NB4 (cell line): ENCODE data around the gene ZER1.

Experiments used
- DNase-seq: peaks from one replicate; pipeline ENCODE4 v3.0.0; 2010; ENCODE audit warnings: low read depth
- H3K4me3 ChIP-seq: one replicate; pipeline ENCODE4 v1.5.1; 2011; ENCODE audit warnings: mild to moderate bottlenecking, low read depth, low read length, moderate library complexity
- CTCF ChIP-seq: IDR thresholded peaks from one replicate; pipeline ENCODE4 v1.5.1; 2012; ENCODE audit warnings: low read depth, low read length
- MAX ChIP-seq: IDR thresholded peaks from 2 replicates; pipeline ENCODE4 v1.6.1; 2011; ENCODE audit warnings: low read depth, low read length
- MYC ChIP-seq: IDR thresholded peaks from 2 replicates; pipeline ENCODE4 v1.6.1; 2011; ENCODE audit warnings: low read depth, low read length
- POLR2A ChIP-seq: IDR thresholded peaks from 2 replicates; pipeline ENCODE4 v1.6.1; 2011; ENCODE audit warnings: mild to moderate bottlenecking; ENCODE audit not compliant: insufficient read length; ENCODE audit errors: extremely low read depth

Gene ZER1

GRCh38 chr9:128716581-128717254 is 55.0 kb downstream of the ZER1 start:
- no peak for DNase-seq

GRCh38 chr9:128715436-128715750 is 56.3 kb downstream of the ZER1 start:
- TF ChIP-seq MYC = no peak
- no peak for TF ChIP-seq CTCF
- TF ChIP-seq MAX = no peak
- no peak for TF ChIP-seq POLR2A
- H3K4me3 ChIP-seq = no peak overlapping the region
- no peak for DNase-seq

More at GRCh38 chr9:128716581-128717254, 55.0 kb downstream of the ZER1 start:
- H3K4me3 ChIP-seq = no peak overlapping the region
- TF ChIP-seq MYC = no peak
- no peak for TF ChIP-seq POLR2A
- no peak for TF ChIP-seq MAX
- TF ChIP-seq CTCF = no peak

GRCh38 chr9:128714586-128715435 is 56.9 kb downstream of the ZER1 start:
- no peak for DNase-seq
- no peak overlapping the region for H3K4me3 ChIP-seq
- TF ChIP-seq CTCF (no peak), MYC (no peak), POLR2A (no peak), MAX (no peak)

- no peak for DNase-seq
- TF ChIP-seq POLR2A (no peak), CTCF (no peak), MYC (no peak)
- no peak overlapping the region for H3K4me3 ChIP-seq
Measured at GRCh38 chr9:128713941-128714573, 57.7 kb downstream of the ZER1 start.

- no peak for TF ChIP-seq POLR2A
- TF ChIP-seq CTCF = no peak
- no peak overlapping the region for H3K4me3 ChIP-seq
Measured at GRCh38 chr9:128713411-128713780, 58.3 kb downstream of the ZER1 start.

More at GRCh38 chr9:128713411-128713780, 58.3 kb downstream of the ZER1 start:
- no peak for DNase-seq
